Astrocyte (in vitro differentiated cells and primary cell): ENCODE data around the gene RNU6-1.

Experiments
- CTCF ChIP-seq: IDR thresholded peaks from 2 replicates; pipeline ENCODE4 v1.5.1; 2011; ENCODE audit warnings: low read depth, mild to moderate bottlenecking, inconsistent platforms, low read length, moderate library complexity; ENCODE audit not compliant: insufficient read depth
- EZH2 ChIP-seq: IDR thresholded peaks from 2 replicates; pipeline ENCODE4 v1.6.1; 2012; ENCODE audit warnings: mild to moderate bottlenecking, low read length, inconsistent platforms; ENCODE audit not compliant: insufficient read depth

GRCh38 chr15:67803996-67804843 lies 35.6 kb downstream of the RNU6-1 start:
- TF ChIP-seq CTCF (no peak), EZH2 (no peak)
